Neuron (in vitro differentiated cells): ENCODE results near the gene CDH24.
"Not testable (repeated sequence)": the region's sequence is repeated elsewhere in the genome, so short reads cannot be mapped to it uniquely, and the experiment has no call there.

ENCODE experiments used
- H2AFZ ChIP-seq: one replicate; pipeline ENCODE4 v1.6.1; 2013; ENCODE audit warnings: low read depth, mild to moderate bottlenecking, inconsistent platforms, low read length, moderate library complexity
- H3K27me3 ChIP-seq: one replicate; pipeline ENCODE4 v1.6.1; 2013; ENCODE audit warnings: low read length; ENCODE audit not compliant: insufficient read depth
- H3K36me3 ChIP-seq: one replicate; pipeline ENCODE4 v1.6.1; 2013; ENCODE audit warnings: low read length; ENCODE audit not compliant: insufficient read depth
- H3K4me1 ChIP-seq: one replicate; pipeline ENCODE4 v1.6.1; 2013; ENCODE audit warnings: low read length; ENCODE audit not compliant: insufficient read depth
- H3K4me3 ChIP-seq: 2 replicates; pipeline ENCODE4 v1.5.1; 2013; ENCODE audit warnings: mild to moderate bottlenecking, low read length, moderate library complexity
- H3K9me3 ChIP-seq: one replicate; pipeline ENCODE4 v1.6.1; 2013; ENCODE audit warnings: low read length

CDH24 gene

DNA sequence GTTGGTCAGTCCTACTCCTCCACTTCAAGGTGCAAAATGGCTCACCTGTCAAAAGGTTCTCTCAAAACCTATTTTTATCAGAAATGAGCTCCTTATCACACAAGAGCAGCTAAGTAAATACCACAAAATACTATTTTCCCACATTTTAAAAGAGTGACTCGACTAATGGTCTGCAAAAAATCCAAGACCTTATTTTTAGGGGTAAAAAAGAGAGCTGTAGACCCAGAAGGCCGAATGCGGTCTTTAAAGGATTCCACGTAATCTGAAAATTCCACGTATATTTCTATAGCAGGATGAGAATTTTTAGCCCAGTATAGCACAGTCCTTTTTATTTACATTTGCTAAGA, 51.2 kb downstream of the CDH24 start:
- Histone ChIP-seq H3K4me1 (peaks cover 21% of the 10 kb centered on the region), H3K27me3 (no peaks in the 10 kb centered on the region), H2AFZ (peak overlapping the region; percentile 69), H3K36me3 (no peaks in the 10 kb centered on the region), H3K9me3 (no peaks in the 10 kb centered on the region), H3K4me3 (peak overlapping the region; percentile 79)

DNA sequence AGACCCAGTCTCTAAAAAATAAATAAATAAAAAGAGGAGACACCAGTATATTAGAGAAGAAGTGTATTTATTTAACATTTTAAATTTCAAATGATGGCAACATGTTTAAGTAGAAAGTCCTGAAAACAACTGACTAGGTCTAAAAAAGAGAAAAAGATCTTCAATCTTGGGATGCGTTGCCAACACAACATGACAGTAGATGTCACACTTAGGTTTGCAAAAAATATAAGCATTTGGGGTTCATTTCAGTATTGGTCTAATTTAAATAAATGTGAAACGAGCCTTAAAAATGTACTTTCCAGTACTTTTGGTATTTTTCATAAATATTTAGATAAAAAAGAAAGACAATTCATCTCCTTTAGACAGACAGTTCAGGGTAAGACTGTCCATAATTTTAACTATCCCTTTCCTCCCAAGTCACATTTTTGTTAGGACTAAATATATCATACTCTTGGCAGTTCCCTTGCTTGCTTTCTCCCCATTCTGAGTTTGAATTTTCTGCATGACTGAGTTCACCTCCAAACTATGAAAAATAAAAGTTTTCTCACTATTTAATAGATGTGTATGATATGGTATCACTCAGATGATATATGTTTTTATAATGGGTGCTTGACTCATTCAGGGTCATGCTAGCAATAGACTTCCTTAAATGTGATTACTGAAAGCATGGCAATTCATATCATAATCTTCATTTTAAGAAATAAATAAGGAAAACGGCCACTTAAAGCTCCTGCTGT, 51.7 kb downstream of the CDH24 start:
- Histone ChIP-seq H3K9me3 (no peaks in the 10 kb centered on the region), H3K4me3 (peak overlapping the region; percentile 79), H3K4me1 (peaks cover 21% of the 10 kb centered on the region)

DNA sequence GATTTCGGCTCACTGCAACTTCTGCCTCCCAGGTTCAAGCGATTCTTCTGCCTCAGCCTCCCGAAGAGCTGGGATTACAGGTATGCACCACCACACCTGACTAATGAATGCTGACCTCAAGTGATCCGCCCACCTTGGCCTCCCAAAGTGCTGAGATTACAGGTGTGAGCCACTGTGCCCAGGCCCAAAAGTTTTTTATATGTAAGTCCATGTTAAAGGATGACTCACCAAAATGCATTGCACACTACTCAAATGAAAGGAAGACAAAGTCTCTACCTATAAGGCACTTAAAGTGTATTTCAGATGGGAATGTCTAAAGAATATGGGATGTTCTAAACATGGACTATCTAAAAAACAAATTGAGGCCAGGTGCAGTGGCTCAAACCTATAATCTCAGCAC, 53.0 kb downstream of the CDH24 start:
- peaks cover 15% of the 10 kb centered on the region for H3K4me1 ChIP-seq
- H3K9me3 ChIP-seq, H3K4me3 ChIP-seq, H3K36me3 ChIP-seq, H3K27me3 ChIP-seq, H2AFZ ChIP-seq: not testable (repeated sequence)

More for the DNA sequence above, 51.7 kb downstream of the CDH24 start:
- Histone ChIP-seq H3K36me3 (no peaks in the 10 kb centered on the region), H2AFZ (peak overlapping the region; percentile 69), H3K27me3 (no peaks in the 10 kb centered on the region)

DNA sequence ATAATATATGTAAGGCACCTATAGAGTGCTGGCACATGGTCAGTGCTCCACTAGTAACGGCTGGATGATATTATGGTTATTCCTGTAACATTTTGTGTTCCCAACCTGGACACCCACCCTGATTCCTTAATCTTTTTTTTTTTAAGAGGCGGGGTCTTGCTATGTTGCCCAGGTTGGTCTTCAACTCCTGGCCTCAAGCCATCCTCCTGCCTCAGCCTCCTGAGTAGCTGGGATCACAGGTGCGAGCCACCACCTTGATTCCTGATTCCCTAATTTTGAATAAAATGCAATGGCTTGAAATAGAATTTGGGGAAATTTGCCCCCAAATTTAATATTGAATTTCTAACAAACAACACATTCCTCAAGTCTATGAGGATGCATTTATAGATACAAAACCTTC, 54.7 kb downstream of the CDH24 start:
- Histone ChIP-seq H3K27me3 (no peaks in the 10 kb centered on the region), H2AFZ (no peak overlapping the region), H3K4me3 (no peak overlapping the region), H3K4me1 (peaks cover 16% of the 10 kb centered on the region), H3K9me3 (no peaks in the 10 kb centered on the region), H3K36me3 (no peaks in the 10 kb centered on the region)

DNA sequence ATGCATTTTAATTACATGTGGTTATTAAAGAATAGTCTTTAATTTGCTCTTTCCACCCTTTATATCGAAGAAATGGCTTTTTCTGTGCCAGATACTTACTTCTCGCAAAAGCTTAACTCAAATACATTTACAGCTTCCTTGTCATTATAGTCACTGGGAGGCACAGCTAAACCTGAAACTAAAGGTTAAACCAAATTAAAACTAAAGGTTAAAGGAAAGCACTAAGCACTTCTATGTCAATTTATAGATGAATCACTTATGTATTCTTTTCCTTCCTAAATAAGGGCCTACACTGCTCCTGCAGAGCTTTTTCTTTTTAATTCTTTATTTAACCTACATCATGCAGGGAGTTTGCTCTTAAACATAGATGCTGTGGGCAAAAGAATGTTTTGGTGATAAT, 56.5 kb downstream of the CDH24 start:
- H3K4me1 ChIP-seq = peaks cover 5% of the 10 kb centered on the region
- no peaks in the 10 kb centered on the region for H3K9me3 ChIP-seq
- H3K36me3 ChIP-seq = no peaks in the 10 kb centered on the region
- H3K27me3 ChIP-seq = no peaks in the 10 kb centered on the region
- H3K4me3 ChIP-seq = no peak overlapping the region
- H2AFZ ChIP-seq = no peak overlapping the region

DNA sequence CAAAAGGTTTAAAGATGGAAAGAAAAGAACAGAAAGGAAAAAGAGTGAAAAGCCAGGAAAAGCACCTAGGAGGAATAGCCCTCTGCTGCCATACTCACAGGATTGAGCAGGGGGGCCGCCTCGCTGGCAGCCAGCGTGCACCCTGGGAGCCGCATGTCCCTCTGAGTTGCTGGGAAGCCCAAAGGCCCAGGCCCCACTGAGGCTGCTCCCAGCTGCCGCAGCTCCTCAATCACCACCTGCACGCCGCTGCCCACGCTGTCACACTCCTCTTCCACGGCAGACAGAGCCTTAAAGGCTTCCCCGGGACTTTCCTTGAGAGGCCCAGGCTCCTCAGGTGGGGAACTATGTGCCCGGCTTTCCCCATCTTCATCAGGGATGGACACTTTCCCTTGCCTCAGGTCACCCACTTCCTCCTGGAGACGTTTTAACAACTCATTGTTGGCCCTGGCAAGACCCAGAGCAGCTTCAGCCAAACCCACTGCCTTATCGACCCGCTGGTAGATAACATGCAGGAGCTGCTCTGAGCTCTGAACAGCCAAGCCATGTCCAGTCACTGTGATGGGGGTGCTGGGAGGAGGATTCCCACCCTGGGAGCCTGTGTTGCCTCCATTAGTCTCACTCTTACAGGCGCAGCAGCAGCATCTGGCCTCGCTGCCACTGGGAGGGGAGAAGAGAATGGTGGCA, 58.8 kb downstream of the CDH24 start:
- H3K36me3 ChIP-seq = peaks cover 4% of the 10 kb centered on the region
- no peak overlapping the region for H3K4me3 ChIP-seq
- no peaks in the 10 kb centered on the region for H3K27me3 ChIP-seq
- H3K9me3 ChIP-seq = no peaks in the 10 kb centered on the region
- peaks cover 5% of the 10 kb centered on the region for H3K4me1 ChIP-seq
- H2AFZ ChIP-seq = no peak overlapping the region

DNA sequence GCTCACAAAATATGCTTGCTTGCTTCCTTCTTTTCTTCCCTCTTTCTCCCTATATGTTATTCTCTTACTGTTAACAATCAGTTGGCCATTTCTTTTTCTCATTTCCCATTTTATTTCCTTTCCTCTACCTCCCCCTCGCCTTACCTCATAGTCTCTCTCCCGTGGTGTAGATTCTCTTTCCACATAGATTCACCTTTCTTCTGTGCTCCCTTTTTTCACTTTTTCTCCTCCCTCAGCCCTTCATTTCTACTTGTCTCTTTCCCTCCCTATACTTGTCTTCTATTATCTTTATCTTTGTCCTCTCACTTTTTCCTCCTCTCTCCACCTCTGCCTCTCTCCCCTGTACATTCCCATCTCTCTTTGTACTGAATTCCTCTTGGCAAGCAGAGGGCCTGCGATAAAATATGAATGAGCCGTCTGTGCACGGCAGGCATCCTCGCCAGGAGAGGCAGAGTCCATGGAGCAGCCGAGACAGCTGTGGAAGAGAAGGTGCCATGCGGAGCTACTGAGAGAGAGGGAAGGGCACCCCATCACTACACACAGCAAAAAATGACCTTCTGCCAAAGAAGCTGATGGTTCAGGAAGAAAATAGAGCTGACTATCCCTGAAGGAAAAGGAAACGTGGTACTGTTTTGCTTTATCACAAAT, 59.5 kb downstream of the CDH24 start:
- Histone ChIP-seq H3K4me1 (peaks cover 5% of the 10 kb centered on the region), H3K4me3 (no peak overlapping the region), H2AFZ (no peak overlapping the region), H3K36me3 (peaks cover 4% of the 10 kb centered on the region), H3K9me3 (no peaks in the 10 kb centered on the region), H3K27me3 (no peaks in the 10 kb centered on the region)
